ENCODE measurements around the gene DCLK2. TPM values are rescaled to one million over a fixed set of nuclear protein-coding genes. Genes with fewer than 3 reads are reported as not detected.

DCLK2 gene
- total RNA-seq, 6 experiments from 2014 or later: 0.35 to 1.8 (median 0.68) TPM

GRCh38 chr4:150065740-150066139 lies 12.5 kb upstream of the DCLK2 start:
- Histone ChIP-seq H3K4me3 (no peak overlapping the region), H3K4me1 (no peaks in the 10 kb centered on the region), H3K36me3 (no peaks in the 10 kb centered on the region), H3K9me3 (no peaks in the 10 kb centered on the region), H3K27me3 (no peaks in the 10 kb centered on the region), H3K27ac (no peak overlapping the region)
- intact Hi-C loops (cut with DNase I): no loop called here
- TF ChIP-seq POLR2A (IDR thresholded peaks at IDR 0.05): no peak
- TF ChIP-seq, protein P1, sequence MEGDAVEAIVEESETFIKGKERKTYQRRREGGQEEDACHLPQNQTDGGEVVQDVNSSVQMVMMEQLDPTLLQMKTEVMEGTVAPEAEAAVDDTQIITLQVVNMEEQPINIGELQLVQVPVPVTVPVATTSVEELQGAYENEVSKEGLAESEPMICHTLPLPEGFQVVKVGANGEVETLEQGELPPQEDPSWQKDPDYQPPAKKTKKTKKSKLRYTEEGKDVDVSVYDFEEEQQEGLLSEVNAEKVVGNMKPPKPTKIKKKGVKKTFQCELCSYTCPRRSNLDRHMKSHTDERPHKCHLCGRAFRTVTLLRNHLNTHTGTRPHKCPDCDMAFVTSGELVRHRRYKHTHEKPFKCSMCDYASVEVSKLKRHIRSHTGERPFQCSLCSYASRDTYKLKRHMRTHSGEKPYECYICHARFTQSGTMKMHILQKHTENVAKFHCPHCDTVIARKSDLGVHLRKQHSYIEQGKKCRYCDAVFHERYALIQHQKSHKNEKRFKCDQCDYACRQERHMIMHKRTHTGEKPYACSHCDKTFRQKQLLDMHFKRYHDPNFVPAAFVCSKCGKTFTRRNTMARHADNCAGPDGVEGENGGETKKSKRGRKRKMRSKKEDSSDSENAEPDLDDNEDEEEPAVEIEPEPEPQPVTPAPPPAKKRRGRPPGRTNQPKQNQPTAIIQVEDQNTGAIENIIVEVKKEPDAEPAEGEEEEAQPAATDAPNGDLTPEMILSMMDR (IDR thresholded peaks at IDR 0.05): no peak
- DNase-seq (no peak), ATAC-seq (no peak)
- 61% methylated on average over 6 of the region's 6 CpGs for WGBS (ENCODE audit: insufficient coverage, low coverage, low lambda C conversion rate, missing lambda C conversion rate)

DNA sequence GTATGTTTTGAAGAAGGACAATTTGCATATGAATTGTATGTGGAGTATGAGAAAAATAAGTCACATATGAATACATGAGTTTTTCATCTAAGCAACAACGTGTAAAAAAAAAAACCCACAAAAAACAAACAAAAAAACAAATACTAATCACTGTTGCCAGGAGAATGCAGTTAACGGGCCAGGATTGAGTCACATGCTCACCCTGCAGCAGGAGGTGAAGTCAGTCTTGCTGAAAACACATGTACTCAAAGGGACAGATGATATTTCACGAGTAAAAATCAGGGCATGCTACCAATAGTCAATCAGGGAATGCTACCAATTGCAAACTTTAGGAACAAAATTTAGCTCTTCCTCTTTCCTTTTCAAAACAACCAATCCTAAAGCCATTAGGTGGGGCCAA lies 10.4 kb upstream of the DCLK2 start:
- intact Hi-C loops (cut with DNase I): no loop called here
- Histone ChIP-seq H3K4me1 (peaks cover 0 to 6% (median 0%) of the 10 kb centered on the region in 4 donors), H3K36me3 (no peaks in the 10 kb centered on the region), H3K27me3 (no peaks in the 10 kb centered on the region), H3K4me3 (no peak overlapping the region), H3K27ac (no peak overlapping the region), H3K9me3 (no peaks in the 10 kb centered on the region)
- DNase-seq (no peak), ATAC-seq (no peak)
- TF ChIP-seq, protein P1 (IDR thresholded peaks at IDR 0.05): no peak
- TF ChIP-seq POLR2A (IDR thresholded peaks at IDR 0.05): no peak
- WGBS (ENCODE audit: insufficient coverage, low coverage, low lambda C conversion rate, missing lambda C conversion rate): 44% methylated on average over 3 of the region's 3 CpGs

- intact Hi-C loops (cut with DNase I): no loop called here
- H3K4me1 ChIP-seq: peaks cover 0 to 8% (median 0%) of the 10 kb centered on the region in 4 donors
- ATAC-seq: peak in 1 of 4 donors; percentile 17
- H3K4me3 ChIP-seq: no peak overlapping the region
- WGBS (ENCODE audit: insufficient coverage, low coverage, low lambda C conversion rate, missing lambda C conversion rate): 77% methylated on average over 5 of the region's 6 CpGs
- H3K9me3 ChIP-seq: no peaks in the 10 kb centered on the region
- no peaks in the 10 kb centered on the region for H3K36me3 ChIP-seq
- TF ChIP-seq, protein P1 (IDR thresholded peaks at IDR 0.05): no peak
- TF ChIP-seq POLR2A (IDR thresholded peaks at IDR 0.05): no peak
- no peaks in the 10 kb centered on the region for H3K27me3 ChIP-seq
- DNase-seq: no peak
- no peak overlapping the region for H3K27ac ChIP-seq
Measured at GRCh38 chr4:150068300-150068960, 9.8 kb upstream of the DCLK2 start.

DNA sequence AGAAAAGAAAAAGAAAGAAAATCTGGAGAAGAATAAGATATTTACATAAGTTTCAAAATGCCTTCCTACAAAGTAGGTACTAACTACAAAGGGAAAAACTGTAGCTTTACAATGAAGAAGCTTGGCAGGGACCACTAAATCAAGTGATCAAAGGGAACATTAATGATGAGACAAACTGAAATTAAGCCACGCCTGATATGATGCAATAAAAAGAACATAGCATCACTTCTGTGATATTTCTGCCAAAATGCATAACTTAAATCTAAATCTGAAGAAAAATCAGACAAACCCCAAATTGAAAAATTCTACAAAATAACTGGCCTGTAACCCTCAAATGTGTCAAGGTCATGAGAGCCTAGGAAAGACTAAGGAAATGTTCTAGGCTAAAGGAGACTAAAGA lies 8.9 kb upstream of the DCLK2 start:
- peaks cover 0 to 8% (median 0%) of the 10 kb centered on the region in 4 donors for H3K4me1 ChIP-seq
- intact Hi-C loops (cut with DNase I): no loop called here

More for the DNA sequence above, 8.9 kb upstream of the DCLK2 start:
- H3K9me3 ChIP-seq: no peaks in the 10 kb centered on the region
- WGBS (ENCODE audit: insufficient coverage, low coverage, low lambda C conversion rate, missing lambda C conversion rate): 74% methylated on average over 1 of the region's 1 CpG
- no peak for ATAC-seq
- H3K27me3 ChIP-seq: no peaks in the 10 kb centered on the region
- DNase-seq: no peak
- H3K27ac ChIP-seq: no peak overlapping the region
- H3K36me3 ChIP-seq: no peaks in the 10 kb centered on the region
- no peak overlapping the region for H3K4me3 ChIP-seq
- TF ChIP-seq, protein P1 (IDR thresholded peaks at IDR 0.05): no peak
- TF ChIP-seq POLR2A (IDR thresholded peaks at IDR 0.05): no peak

Measured in right lobe of liver (tissue), 6 donors.